ENCODE data around the gene VPS45.

The VPS45 gene

GRCh38 chr1:150149271-150150132 is 81.9 kb downstream of the VPS45 start, which contains the start of gene PLEKHO1:
Gene PLEKHO1, plus strand, starts transcription at chr1:150149916. Its CDS starts 342 bp downstream, at chr1:150150258.
- TF ChIP-seq CTCF (IDR thresholded peaks at IDR 0.05; ENCODE audit: low read depth, low read length) (no peak), MYC (IDR thresholded peaks at IDR 0.05; ENCODE audit: low read depth, low read length) (peak; percentile 36; the same call in 1 of the 2 replicates), MAX (IDR thresholded peaks at IDR 0.05; ENCODE audit: low read depth, low read length) (peak; percentile 35; the same call in 1 of the 2 replicates), POLR2A (IDR thresholded peaks at IDR 0.05; ENCODE audit: extremely low read depth, insufficient read length) (peak; percentile 20)
- peak; percentile 83 for DNase-seq (ENCODE audit: low read depth)
- H3K4me3 ChIP-seq (ENCODE audit: low read depth, low read length), result peak within 1 kb of the TSS; percentile 81

- H3K4me3 ChIP-seq (ENCODE audit: low read depth, low read length), result peak overlapping the region; percentile 81
- peak; percentile 55 for DNase-seq (ENCODE audit: low read depth)
- TF ChIP-seq MAX (IDR thresholded peaks at IDR 0.05; ENCODE audit: low read depth, low read length), result no peak
- no peak for TF ChIP-seq CTCF (IDR thresholded peaks at IDR 0.05; ENCODE audit: low read depth, low read length)
- no peak for TF ChIP-seq MYC (IDR thresholded peaks at IDR 0.05; ENCODE audit: low read depth, low read length)
- TF ChIP-seq POLR2A (IDR thresholded peaks at IDR 0.05; ENCODE audit: extremely low read depth, insufficient read length), result no peak
Measured at GRCh38 chr1:150150133-150151021, 82.8 kb downstream of the VPS45 start.

- peak overlapping the region; percentile 81 for H3K4me3 ChIP-seq (ENCODE audit: low read depth, low read length)
- TF ChIP-seq MAX (IDR thresholded peaks at IDR 0.05; ENCODE audit: low read depth, low read length), result no peak
- TF ChIP-seq CTCF (IDR thresholded peaks at IDR 0.05; ENCODE audit: low read depth, low read length), result no peak
- TF ChIP-seq POLR2A (IDR thresholded peaks at IDR 0.05; ENCODE audit: extremely low read depth, insufficient read length), result no peak
- no peak for TF ChIP-seq MYC (IDR thresholded peaks at IDR 0.05; ENCODE audit: low read depth, low read length)
- peak; percentile 73 for DNase-seq (ENCODE audit: low read depth)
Measured at GRCh38 chr1:150151291-150152181, 84.0 kb downstream of the VPS45 start.

- peak overlapping the region; percentile 81 for H3K4me3 ChIP-seq (ENCODE audit: low read depth, low read length)
- TF ChIP-seq MYC (IDR thresholded peaks at IDR 0.05; ENCODE audit: low read depth, low read length), result no peak
- no peak for DNase-seq (ENCODE audit: low read depth)
Measured at GRCh38 chr1:150152182-150152536, 84.6 kb downstream of the VPS45 start.

- peak overlapping the region; percentile 21 for H3K4me3 ChIP-seq (ENCODE audit: low read depth, low read length)
- no peak for TF ChIP-seq POLR2A (IDR thresholded peaks at IDR 0.05; ENCODE audit: extremely low read depth, insufficient read length)
- TF ChIP-seq MAX (IDR thresholded peaks at IDR 0.05; ENCODE audit: low read depth, low read length), result no peak
- TF ChIP-seq CTCF (IDR thresholded peaks at IDR 0.05; ENCODE audit: low read depth, low read length), result no peak
- TF ChIP-seq MYC (IDR thresholded peaks at IDR 0.05; ENCODE audit: low read depth, low read length), result no peak
- DNase-seq (ENCODE audit: low read depth), result no peak
Measured at GRCh38 chr1:150152772-150153456, 85.3 kb downstream of the VPS45 start.

Data from NB4 (cell line).